Brain microvascular endothelial cell (primary cell): ENCODE data around the gene RBMS1.

Experiments used
- DNase-seq: peaks from one replicate; pipeline ENCODE4 v3.0.0-alpha.2; 2020
- H3K27ac ChIP-seq: fragments of 250-450 bp; sonication (Bioruptor Pico); 2 replicates; pipeline ENCODE4 v1.5.1; 2020; ENCODE audit warnings: mild to moderate bottlenecking, moderate library complexity
- H3K27me3 ChIP-seq: fragments of 250-450 bp; sonication (Bioruptor Pico); replicated peaks from 2 replicates; pipeline ENCODE4 v1.5.1; 2020; ENCODE audit warnings: mild to moderate bottlenecking
- H3K36me3 ChIP-seq: fragments of 250-450 bp; sonication (Bioruptor Pico); replicated peaks from 2 replicates; pipeline ENCODE4 v1.5.1; 2020; ENCODE audit warnings: mild to moderate bottlenecking
- H3K4me3 ChIP-seq: 2 replicates; pipeline ENCODE4 v1.5.1; 2011; ENCODE audit warnings: low read depth, mild to moderate bottlenecking, control low read depth, low read length, moderate library complexity
- in situ Hi-C: cut with HindIII; loops from 2 replicates; pipeline ENCODE4 v1.10.0; 2017; ENCODE audit warnings: low sequenced_read_pairs, low pct_ligation_motif_present
- TF ChIP-seq, protein P1 (sequence below): IDR thresholded peaks from 2 replicates; pipeline ENCODE4 v1.5.1; 2011; ENCODE audit warnings: low read depth, mild to moderate bottlenecking, moderate library complexity, low read length, control low read depth, inconsistent platforms; ENCODE audit errors: missing control alignments

RBMS1 gene

DNA sequence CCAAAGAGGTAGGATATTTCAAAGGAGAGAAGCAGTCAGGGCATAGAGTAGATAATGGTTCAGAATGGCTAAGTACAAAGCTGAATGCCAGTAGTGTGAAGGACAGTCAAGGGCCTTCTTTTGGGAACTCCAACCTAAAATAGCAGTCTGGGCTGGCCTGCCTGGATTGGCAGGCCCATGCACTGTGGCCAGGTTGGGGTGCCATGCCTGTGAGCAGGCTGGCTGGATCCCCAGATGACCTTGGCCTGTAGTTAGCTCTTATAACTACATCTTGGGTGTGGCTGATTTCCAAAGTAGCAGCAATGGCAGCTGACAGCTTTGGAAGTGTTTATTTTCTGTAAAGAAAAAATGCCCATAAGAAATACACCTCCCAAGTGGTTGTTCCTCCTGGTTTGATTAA is 242.0 kb downstream of the RBMS1 start:
- H3K27me3 ChIP-seq, result no peaks in the 10 kb centered on the region
- in situ Hi-C loops, result no loop called here
- no peak overlapping the region for H3K27ac ChIP-seq
- H3K36me3 ChIP-seq, result no peaks in the 10 kb centered on the region
- no peak overlapping the region for H3K4me3 ChIP-seq
- DNase-seq, result no peak
- TF ChIP-seq, protein P1, sequence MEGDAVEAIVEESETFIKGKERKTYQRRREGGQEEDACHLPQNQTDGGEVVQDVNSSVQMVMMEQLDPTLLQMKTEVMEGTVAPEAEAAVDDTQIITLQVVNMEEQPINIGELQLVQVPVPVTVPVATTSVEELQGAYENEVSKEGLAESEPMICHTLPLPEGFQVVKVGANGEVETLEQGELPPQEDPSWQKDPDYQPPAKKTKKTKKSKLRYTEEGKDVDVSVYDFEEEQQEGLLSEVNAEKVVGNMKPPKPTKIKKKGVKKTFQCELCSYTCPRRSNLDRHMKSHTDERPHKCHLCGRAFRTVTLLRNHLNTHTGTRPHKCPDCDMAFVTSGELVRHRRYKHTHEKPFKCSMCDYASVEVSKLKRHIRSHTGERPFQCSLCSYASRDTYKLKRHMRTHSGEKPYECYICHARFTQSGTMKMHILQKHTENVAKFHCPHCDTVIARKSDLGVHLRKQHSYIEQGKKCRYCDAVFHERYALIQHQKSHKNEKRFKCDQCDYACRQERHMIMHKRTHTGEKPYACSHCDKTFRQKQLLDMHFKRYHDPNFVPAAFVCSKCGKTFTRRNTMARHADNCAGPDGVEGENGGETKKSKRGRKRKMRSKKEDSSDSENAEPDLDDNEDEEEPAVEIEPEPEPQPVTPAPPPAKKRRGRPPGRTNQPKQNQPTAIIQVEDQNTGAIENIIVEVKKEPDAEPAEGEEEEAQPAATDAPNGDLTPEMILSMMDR, result no peak

DNA sequence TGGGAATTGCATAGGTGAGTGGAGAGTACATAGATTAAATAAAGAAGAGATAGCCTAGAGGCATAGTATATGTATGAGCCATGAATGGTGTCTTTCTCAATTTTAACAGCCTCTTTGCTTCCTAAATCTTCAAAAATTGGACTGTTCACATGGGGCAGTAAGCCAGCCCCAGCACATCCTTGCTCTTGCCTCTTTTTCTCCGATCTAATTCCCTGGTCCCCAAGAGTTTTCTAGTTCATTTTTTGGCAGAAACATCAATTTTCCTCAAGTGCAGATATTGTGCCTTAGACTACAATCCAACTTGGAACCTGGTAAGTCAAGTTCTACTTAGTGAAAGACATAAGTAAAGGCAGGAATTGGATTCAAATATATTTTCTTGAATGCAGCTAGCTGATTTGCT is 243.7 kb downstream of the RBMS1 start:
- in situ Hi-C loops, result no loop called here
- no peaks in the 10 kb centered on the region for H3K36me3 ChIP-seq

DNA sequence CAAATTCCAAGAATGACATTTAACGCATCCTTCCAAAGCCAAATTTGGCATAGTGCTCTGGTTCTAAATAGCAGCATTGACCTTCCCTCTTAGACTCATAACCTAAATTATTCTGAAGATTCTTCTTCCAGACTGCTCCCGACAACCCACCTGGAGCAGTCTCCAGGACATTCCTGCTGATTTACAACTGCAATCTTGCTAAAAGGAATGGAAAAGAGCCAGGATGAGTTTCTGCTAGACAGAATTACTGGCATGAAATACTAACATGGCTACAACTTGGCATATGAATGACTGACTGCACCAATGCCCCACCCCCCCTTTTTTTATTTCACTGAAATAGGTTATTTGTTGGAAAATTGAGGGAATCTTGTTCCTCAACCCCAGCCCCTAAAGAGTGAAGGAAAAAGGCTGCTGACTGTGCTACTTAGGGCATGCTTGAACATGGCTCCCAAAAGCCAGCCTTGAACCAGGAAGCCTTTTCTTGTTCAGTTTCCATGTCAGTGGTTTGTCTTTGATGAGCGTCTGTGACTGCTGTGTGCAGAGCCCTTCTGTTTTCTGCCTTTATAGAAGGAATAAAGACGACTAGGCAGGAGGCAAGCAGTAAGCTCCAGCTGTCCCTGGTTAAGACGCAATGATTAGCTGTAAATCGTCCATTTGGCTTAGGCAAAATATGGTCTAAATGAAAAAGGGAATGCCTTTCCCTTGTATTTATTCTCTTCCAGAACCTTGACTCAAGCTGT is 246.1 kb downstream of the RBMS1 start:
- Histone ChIP-seq H3K27ac (no peak overlapping the region), H3K27me3 (no peaks in the 10 kb centered on the region), H3K36me3 (no peaks in the 10 kb centered on the region), H3K4me3 (no peak overlapping the region)
- TF ChIP-seq, protein P1, result no peak
- in situ Hi-C loops, result no loop called here
- DNase-seq, result no peak

More for the DNA sequence above, 243.7 kb downstream of the RBMS1 start:
- Histone ChIP-seq H3K27ac (no peak overlapping the region), H3K4me3 (no peak overlapping the region), H3K27me3 (no peaks in the 10 kb centered on the region)
- TF ChIP-seq, protein P1, result no peak
- DNase-seq, result no peak

DNA sequence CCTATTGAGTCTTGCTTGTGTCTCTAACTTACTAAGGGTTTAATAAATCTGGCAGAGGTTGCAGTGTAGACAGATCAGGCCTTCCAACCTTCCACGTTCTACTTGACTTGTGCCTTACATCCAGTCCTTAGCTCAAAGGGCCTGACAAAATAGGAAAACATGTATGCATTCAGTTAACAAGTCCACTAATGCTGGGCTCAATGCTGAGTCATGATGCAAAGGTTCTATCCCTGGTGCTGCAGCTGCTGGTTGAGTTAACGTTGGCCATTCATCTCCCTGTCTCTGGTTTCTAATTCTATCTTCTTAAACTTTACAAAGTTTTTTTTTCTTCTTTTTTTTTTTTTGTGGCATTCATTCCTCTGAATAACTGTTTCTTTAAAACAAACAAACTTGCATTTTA is 247.3 kb downstream of the RBMS1 start:
- H3K27me3 ChIP-seq, result no peaks in the 10 kb centered on the region
- TF ChIP-seq, protein P1, result no peak
- H3K4me3 ChIP-seq, result no peak overlapping the region
- H3K36me3 ChIP-seq, result no peaks in the 10 kb centered on the region
- no peak overlapping the region for H3K27ac ChIP-seq
- DNase-seq, result no peak
- in situ Hi-C loops, result no loop called here

DNA sequence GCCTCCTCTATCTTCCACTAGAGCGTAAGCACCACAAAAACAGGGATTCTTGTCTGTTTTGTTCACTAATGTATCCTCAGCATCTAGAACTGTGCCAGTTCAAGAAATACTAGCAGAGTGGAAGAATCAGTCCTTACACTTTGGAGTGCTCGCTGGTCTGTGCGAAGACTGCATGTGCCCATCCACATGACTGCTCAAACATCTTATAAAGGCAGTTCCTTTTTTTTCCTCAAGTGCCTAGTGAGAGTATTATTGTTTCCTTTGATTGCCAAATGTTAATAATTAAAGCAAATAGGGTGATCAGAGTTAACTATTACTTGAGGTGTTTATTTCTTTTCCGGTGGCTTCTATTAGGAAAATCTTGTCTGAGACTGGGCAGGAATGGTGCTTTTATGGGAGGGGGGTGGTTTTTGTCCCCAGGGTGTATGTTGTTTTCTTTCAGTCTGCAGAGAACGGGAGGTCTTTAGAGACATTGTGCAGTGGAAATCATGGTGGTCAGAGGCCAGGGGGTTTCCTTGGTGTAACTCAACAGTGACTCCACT is 247.9 kb downstream of the RBMS1 start:
- no peak for DNase-seq
- H3K27me3 ChIP-seq, result no peaks in the 10 kb centered on the region
- in situ Hi-C loops, result no loop called here

More for the DNA sequence above, 247.9 kb downstream of the RBMS1 start:
- Histone ChIP-seq H3K4me3 (no peak overlapping the region), H3K36me3 (no peaks in the 10 kb centered on the region), H3K27ac (no peak overlapping the region)
- TF ChIP-seq, protein P1, result no peak
